CD4-positive, alpha-beta T cell treated with Interleukin-4 for 4 hours (primary cell): ENCODE data around the gene PLEKHG2.
"Not testable (repeated sequence)": the region's sequence is repeated elsewhere in the genome, so short reads cannot be mapped to it uniquely, and the experiment has no call there.

Source experiments
- DNase-seq: peaks from one replicate; pipeline ENCODE4 v3.0.0-alpha.2; 2020

PLEKHG2 gene

GRCh38 chr19:39412100-39412866 lies at the start of gene PLEKHG2:
Gene PLEKHG2, plus strand, starts transcription at chr19:39412669. Its CDS starts 1,418 bp downstream, at chr19:39414087.
- peak; percentile 99 for DNase-seq

- no peak for DNase-seq
Measured at GRCh38 chr19:39362682-39363657, 49.5 kb upstream of the PLEKHG2 start.

GRCh38 chr19:39363901-39364457 lies 48.5 kb upstream of the PLEKHG2 start:
- no peak for DNase-seq

GRCh38 chr19:39365531-39365930 lies 46.9 kb upstream of the PLEKHG2 start:
- no peak for DNase-seq

GRCh38 chr19:39369200-39369599 lies 43.3 kb upstream of the PLEKHG2 start:
- DNase-seq, result no peak

- no peak for DNase-seq
Measured at GRCh38 chr19:39370735-39371134, 41.7 kb upstream of the PLEKHG2 start.

GRCh38 chr19:39372047-39372802 lies 40.2 kb upstream of the PLEKHG2 start:
- DNase-seq, result no peak

GRCh38 chr19:39372941-39373340 lies 39.5 kb upstream of the PLEKHG2 start:
- no peak for DNase-seq

GRCh38 chr19:39375929-39376328 lies 36.5 kb upstream of the PLEKHG2 start:
- no peak for DNase-seq

GRCh38 chr19:39377373-39378362 lies 34.8 kb upstream of the PLEKHG2 start:
- no peak for DNase-seq

- DNase-seq, result not testable (repeated sequence)
Measured at GRCh38 chr19:39379366-39379765, 33.1 kb upstream of the PLEKHG2 start.

GRCh38 chr19:39379865-39380396 lies 32.5 kb upstream of the PLEKHG2 start:
- no peak for DNase-seq

GRCh38 chr19:39380521-39381502 lies 31.7 kb upstream of the PLEKHG2 start:
- no peak for DNase-seq

GRCh38 chr19:39381910-39382611 lies 30.4 kb upstream of the PLEKHG2 start:
- no peak for DNase-seq

GRCh38 chr19:39382991-39383828 lies 29.3 kb upstream of the PLEKHG2 start:
- no peak for DNase-seq

- DNase-seq, result no peak
Measured at GRCh38 chr19:39384839-39385568, 27.5 kb upstream of the PLEKHG2 start.

GRCh38 chr19:39385629-39386411 lies 26.6 kb upstream of the PLEKHG2 start:
- no peak for DNase-seq
